ENCODE data around the gene RTEL1.

RTEL1 gene

GRCh38 chr20:63652192-63652980 lies 5.7 kb upstream of the RTEL1 start:
- no peaks in the 10 kb centered on the region for H3K36me3 ChIP-seq (ENCODE audit: insufficient read depth, low read length)

GRCh38 chr20:63653041-63653973 lies 4.8 kb upstream of the RTEL1 start, which contains the start of gene STMN3:
STMN3 (minus strand) TSS chr20:63653424; CDS start chr20:63653345, 79 bp downstream.
- Histone ChIP-seq H3K9me3 (ENCODE audit: low read length) (no peaks in the 10 kb centered on the region), H2AFZ (ENCODE audit: low read length) (no peak within 1 kb of the TSS), H3K4me2 (ENCODE audit: low read length) (peak within 1 kb of the TSS; percentile 89), H3K27me3 (ENCODE audit: insufficient read depth, low read length) (peaks cover 6% of the 10 kb centered on the region; the same call in 1 of the 2 replicates), H3K79me2 (ENCODE audit: insufficient read depth, low read length) (no peaks in the 10 kb centered on the region), H3K4me3 (ENCODE audit: low read depth, low read length, poor library complexity, severe bottlenecking) (peak within 1 kb of the TSS; percentile 66), H3K36me3 (ENCODE audit: insufficient read depth, low read length) (no peaks in the 10 kb centered on the region), H3F3A (ENCODE audit: insufficient read depth, low read length) (no peaks in the 10 kb centered on the region), H4K20me1 (ENCODE audit: insufficient read depth, low read length) (no peaks in the 10 kb centered on the region), H3K9me2 (ENCODE audit: low read depth, low read length) (no peaks in the 10 kb centered on the region), H3K4me1 (ENCODE audit: insufficient read depth, low read length, severe bottlenecking) (peaks cover 29% of the 10 kb centered on the region), H3K27ac (ENCODE audit: low read depth, low read length, poor library complexity, severe bottlenecking) (no peak within 1 kb of the TSS), H3K9ac (ENCODE audit: low read length) (peak within 1 kb of the TSS; percentile 50; the same call in 1 of the 2 replicates)
- TF ChIP-seq, protein P1, sequence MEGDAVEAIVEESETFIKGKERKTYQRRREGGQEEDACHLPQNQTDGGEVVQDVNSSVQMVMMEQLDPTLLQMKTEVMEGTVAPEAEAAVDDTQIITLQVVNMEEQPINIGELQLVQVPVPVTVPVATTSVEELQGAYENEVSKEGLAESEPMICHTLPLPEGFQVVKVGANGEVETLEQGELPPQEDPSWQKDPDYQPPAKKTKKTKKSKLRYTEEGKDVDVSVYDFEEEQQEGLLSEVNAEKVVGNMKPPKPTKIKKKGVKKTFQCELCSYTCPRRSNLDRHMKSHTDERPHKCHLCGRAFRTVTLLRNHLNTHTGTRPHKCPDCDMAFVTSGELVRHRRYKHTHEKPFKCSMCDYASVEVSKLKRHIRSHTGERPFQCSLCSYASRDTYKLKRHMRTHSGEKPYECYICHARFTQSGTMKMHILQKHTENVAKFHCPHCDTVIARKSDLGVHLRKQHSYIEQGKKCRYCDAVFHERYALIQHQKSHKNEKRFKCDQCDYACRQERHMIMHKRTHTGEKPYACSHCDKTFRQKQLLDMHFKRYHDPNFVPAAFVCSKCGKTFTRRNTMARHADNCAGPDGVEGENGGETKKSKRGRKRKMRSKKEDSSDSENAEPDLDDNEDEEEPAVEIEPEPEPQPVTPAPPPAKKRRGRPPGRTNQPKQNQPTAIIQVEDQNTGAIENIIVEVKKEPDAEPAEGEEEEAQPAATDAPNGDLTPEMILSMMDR (IDR thresholded peaks at IDR 0.05; ENCODE audit: low read length): no peak
- TF ChIP-seq EZH2 (IDR thresholded peaks at IDR 0.05; ENCODE audit: borderline replicate concordance, low read length): no peak

More at GRCh38 chr20:63652192-63652980, 5.7 kb upstream of the RTEL1 start:
- Histone ChIP-seq H3K9me2 (ENCODE audit: low read depth, low read length) (no peaks in the 10 kb centered on the region), H4K20me1 (ENCODE audit: insufficient read depth, low read length) (no peaks in the 10 kb centered on the region), H3F3A (ENCODE audit: insufficient read depth, low read length) (no peaks in the 10 kb centered on the region), H3K27ac (ENCODE audit: low read depth, low read length, poor library complexity, severe bottlenecking) (no peak overlapping the region), H3K4me1 (ENCODE audit: insufficient read depth, low read length, severe bottlenecking) (peaks cover 22% of the 10 kb centered on the region), H3K9ac (ENCODE audit: low read length) (no peak overlapping the region), H3K27me3 (ENCODE audit: insufficient read depth, low read length) (peaks cover 6% of the 10 kb centered on the region; the same call in 1 of the 2 replicates), H3K79me2 (ENCODE audit: insufficient read depth, low read length) (no peaks in the 10 kb centered on the region), H3K9me3 (ENCODE audit: low read length) (no peaks in the 10 kb centered on the region), H2AFZ (ENCODE audit: low read length) (no peak overlapping the region), H3K4me3 (ENCODE audit: low read depth, low read length, poor library complexity, severe bottlenecking) (peak overlapping the region; percentile 66), H3K4me2 (ENCODE audit: low read length) (peak overlapping the region; percentile 89)
- TF ChIP-seq EZH2 (IDR thresholded peaks at IDR 0.05; ENCODE audit: borderline replicate concordance, low read length): no peak
- TF ChIP-seq, protein P1 (IDR thresholded peaks at IDR 0.05; ENCODE audit: low read length): no peak

- Histone ChIP-seq H3K27ac (ENCODE audit: low read depth, low read length, poor library complexity, severe bottlenecking) (no peak overlapping the region), H3K9me3 (ENCODE audit: low read length) (no peaks in the 10 kb centered on the region), H3K4me2 (ENCODE audit: low read length) (peak overlapping the region; percentile 89), H3K79me2 (ENCODE audit: insufficient read depth, low read length) (no peaks in the 10 kb centered on the region), H2AFZ (ENCODE audit: low read length) (no peak overlapping the region), H3K4me1 (ENCODE audit: insufficient read depth, low read length, severe bottlenecking) (peaks cover 33% of the 10 kb centered on the region), H3K9me2 (ENCODE audit: low read depth, low read length) (no peaks in the 10 kb centered on the region), H3K27me3 (ENCODE audit: insufficient read depth, low read length) (peaks cover 6% of the 10 kb centered on the region; the same call in 1 of the 2 replicates), H3F3A (ENCODE audit: insufficient read depth, low read length) (no peaks in the 10 kb centered on the region), H4K20me1 (ENCODE audit: insufficient read depth, low read length) (no peaks in the 10 kb centered on the region), H3K4me3 (ENCODE audit: low read depth, low read length, poor library complexity, severe bottlenecking) (peak overlapping the region; percentile 66), H3K9ac (ENCODE audit: low read length) (peak overlapping the region; percentile 50; the same call in 1 of the 2 replicates), H3K36me3 (ENCODE audit: insufficient read depth, low read length) (no peaks in the 10 kb centered on the region)
- TF ChIP-seq EZH2 (IDR thresholded peaks at IDR 0.05; ENCODE audit: borderline replicate concordance, low read length): no peak
- TF ChIP-seq, protein P1 (IDR thresholded peaks at IDR 0.05; ENCODE audit: low read length): no peak
Measured at GRCh38 chr20:63653974-63654668, 4.0 kb upstream of the RTEL1 start.
